ENCODE measurements around the gene MAP4K4.

Gene MAP4K4

DNA sequence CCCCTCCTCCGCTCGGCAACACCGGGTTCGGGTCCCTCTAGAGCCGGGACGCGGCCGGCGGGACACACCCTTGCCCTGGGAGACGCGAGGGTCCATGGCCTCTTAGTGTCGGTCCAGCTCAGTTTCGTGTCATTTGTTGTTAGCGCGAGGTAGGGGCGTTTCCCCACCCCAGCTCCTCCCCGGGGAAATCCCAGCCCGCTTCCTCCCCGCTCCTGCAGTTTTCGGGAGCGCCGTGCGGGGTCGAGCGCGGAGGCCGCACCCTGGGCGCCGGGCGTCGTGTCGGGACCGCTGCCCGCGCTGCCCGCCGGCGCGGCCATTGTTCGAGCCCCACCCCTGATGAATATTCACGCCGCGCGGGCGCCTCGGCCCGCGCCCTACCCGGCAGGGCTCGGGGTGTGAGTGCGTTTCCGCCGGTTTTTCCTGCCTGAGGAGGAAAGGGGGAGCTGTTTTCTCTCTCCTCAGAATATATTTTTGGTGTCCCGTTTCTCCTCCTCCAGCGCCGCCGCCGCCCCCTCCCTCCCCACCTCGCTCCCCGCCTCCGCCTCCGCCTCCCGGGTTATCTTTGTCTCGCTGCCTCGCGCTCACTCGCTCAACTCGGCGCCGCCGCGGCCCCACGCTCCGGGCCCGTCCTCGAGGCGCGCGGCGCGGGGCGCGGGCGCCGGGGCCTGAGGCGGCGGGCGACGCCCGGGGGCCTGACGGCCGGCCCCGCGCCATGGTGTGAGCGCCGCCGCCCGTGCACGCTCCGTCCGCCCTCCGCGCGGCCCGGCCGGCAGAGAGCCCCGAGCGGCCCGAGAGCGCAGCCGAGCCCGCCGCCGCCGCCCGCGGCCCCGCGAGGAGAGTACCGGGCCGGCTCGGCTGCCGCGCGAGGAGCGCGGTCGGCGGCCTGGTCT, at the start of gene MAP4K4:
MAP4K4 (plus strand) TSS at position 584 of the 890 bp plus-strand sequence. CDS start 374 bp downstream, outside the sequence.
- DNase-seq (ENCODE audit: low read depth in 2 of 2): peak; percentile 37 to 46

DNA sequence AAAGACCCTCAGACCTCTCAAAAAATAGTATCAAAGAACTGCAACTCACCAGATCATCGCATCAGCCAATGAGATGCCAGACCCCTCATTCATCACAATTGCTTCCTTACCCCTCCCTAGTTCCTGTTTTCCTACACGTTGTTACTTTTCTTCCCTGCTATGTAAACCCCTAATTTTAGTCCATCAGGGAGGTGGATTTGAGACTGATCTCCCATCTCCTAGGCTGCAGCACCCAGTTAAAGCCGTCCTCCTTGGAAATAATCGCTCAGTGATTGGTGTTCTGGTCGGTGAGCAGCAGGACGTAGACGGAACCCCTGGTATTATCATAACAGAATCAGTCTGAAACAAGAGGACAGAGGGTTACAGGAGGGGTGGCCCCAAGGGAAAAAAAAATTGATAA, 44.0 kb upstream of the MAP4K4 start:
- DNase-seq (ENCODE audit: low read depth in 2 of 2): no peak

DNA sequence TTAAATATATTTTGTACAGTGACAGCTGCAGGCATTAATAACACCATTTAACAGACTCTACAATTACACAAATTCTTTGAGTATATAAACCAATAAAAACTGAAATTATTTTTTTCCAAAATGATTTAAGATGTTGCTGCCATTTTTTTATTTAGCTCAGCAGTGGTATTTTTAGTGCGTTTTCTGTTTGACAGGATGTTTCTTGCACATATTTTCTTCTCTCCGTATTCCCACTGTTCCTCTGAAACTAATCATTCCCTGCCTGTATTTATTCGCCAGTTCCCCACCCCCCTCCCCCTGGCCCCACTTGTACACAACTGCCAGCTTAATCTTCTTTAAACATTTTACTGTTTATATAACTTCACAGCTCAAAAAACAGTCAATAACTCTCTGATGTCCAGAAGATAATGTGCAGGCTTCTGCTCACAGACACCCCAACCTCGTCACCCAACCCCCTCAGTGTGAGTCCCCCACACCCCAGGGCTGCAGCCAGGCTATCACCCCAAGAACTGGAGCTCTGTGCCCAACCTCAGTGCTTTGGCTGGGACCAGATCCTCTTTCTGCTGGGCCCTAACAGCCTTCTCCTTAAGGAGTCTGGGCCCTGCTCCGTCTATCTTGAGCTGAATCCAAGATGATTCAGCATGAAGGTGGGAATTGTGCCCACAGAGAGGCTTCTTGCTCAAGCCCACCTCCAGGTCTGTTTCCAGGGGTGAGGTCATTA, 41.6 kb upstream of the MAP4K4 start:
- no peak for DNase-seq (ENCODE audit: low read depth in 2 of 2)

DNA sequence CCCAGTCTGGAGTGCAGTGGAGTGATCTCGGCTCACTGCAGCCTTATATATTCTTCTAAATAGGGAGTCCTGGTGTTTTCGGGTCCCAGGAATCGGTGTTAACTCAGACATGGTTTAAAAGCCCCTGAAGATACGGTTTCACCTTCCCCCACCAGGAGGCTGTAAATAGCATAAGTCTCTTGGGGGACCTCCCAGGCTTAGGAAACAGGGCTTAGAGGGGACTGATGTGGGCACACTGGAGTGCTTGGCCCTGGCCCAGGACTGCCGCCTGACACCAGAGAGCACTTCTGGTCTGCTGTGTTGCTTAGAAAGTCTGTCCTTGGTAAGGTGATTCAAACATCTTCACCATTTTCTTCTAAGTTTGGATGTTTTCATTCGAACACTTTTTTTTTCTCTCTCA, 39.7 kb upstream of the MAP4K4 start:
- no peak for DNase-seq (ENCODE audit: low read depth in 2 of 2)

DNA sequence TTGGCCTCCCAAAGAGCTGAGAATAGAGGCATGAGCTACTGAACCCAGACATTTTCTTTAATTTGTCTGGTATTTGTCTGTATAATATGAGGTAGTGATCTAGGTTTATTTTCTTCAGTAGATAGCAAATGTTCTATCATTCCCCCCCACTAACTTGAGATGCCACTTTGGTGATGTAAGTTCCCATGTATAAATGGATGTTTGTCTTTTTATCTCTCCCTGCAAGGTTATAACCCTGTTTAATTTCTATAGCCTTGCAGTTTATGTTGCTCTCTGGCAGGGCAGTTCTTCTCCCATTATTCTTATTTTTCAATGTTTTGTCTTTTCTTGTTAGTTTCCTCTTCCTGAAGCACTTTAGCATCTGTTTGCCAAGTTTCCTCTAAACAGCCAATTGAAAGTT, 39.1 kb upstream of the MAP4K4 start:
- no peak for DNase-seq (ENCODE audit: low read depth in 2 of 2)

DNA sequence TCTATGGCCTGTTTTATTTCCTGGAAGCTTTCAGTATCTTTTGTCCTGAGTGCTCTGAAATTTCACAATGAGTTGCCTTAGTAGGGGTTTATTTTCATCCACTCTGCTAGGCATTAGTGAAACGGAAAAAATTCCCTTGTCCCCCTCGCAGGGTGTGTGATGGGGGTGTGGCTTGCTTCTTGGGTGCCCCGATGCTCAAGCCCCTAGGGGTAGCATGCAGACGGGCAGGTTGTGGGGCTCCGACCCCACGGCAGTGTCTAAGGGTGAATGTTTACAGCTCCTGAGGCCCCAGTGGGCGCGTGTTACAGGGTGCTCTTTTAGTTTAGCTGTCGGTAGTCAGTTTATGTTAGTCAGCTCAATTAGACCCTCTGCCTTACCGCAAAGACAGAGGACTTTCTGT, 32.2 kb upstream of the MAP4K4 start:
- DNase-seq (ENCODE audit: low read depth in 2 of 2): no peak

DNA sequence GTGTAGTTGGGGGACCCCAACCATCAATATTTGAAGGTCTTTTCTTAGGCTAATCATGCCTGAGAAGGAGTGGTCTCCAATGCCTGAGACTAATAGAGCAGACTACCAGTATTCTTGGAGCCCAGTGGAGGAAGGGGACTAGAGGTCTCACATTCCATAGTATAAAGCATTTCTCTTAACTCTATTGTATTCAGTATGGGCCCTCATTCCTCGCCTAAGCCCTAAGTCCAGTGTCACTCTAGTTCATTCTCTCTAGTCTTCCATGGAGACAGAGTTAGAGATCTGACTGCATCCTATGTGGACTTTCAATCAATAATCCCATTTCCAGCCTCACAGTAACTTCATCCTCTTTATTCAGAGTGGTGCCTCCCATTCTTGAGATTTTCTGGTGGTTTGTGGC, 29.7 kb upstream of the MAP4K4 start:
- no peak for DNase-seq (ENCODE audit: low read depth in 2 of 2)

DNA sequence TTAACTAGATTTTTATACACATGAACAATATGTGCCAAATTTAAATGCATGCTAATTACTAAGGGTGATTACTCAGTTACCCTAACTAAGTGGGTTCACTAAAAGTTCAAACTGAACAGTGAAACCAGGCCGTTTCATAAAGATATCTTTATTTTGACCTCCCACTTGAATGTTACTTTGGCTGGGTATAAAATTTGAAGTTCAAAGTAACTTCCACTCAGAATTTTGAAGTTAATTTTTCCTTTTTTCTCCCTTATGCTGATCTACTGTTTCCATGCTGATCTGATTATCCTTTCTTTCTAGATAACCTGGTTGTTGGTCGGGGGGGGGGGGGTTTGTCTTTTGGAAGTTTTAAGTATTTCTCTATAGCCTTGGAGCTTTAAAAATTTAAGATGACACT, 25.5 kb upstream of the MAP4K4 start:
- no peak for DNase-seq (ENCODE audit: low read depth in 2 of 2)

DNA sequence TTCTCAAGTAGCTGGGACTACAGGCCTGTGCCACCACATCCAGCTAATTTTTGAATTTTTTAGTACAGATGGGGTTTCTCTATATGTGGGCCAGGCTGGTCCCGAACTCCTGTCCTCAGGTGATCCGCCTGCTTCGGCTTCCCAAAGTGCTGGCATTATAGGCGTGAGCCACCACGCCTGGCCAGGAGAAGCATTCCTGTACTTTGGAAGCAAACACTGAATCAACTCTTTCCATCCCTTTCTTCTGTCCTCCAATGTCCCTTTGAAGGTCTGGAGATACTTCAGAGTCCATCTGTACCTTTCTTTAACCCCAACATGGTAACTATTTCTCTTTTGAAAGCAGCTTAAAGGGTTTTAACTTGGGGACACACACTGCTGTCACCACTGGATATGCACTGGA, 23.6 kb upstream of the MAP4K4 start:
- no peak for DNase-seq (ENCODE audit: low read depth in 2 of 2)

DNA sequence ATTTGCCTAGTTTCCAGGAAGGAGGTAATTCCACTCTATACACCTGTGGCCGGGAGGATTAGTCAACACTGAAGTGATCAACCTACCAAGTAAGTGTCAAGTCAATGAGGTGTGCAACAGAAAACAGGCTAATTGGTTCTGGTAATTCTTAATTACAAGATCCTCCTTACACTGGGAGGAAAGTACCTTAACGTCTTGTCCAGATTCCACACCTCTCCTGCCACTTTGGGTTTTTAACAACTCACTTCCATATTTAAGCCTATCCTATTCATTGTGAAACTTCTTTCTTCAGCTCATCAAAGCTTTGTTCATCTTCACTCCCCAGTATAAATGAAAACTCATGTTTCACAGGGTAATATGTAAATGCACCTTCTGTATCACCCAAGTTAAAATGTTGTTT, 22.0 kb upstream of the MAP4K4 start:
- no peak for DNase-seq (ENCODE audit: low read depth in 2 of 2)

DNA sequence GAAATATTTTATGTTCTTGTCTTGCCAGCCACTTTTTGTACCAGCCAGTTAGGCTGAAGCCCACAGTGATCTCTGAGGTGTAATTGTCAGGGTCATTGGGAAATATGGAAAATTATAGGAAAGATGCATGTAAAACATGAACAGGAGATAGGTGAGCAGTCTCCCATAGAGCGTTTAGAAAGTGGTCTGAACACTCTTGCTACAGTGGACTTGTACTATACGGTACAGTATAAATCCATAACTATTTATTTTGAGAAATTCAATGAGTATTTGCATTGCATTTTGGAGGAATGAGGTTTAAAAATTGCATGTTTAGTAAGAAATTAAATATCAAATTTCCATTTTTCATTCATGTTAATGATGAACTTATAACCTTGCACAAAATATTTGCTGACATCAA, 20.8 kb upstream of the MAP4K4 start:
- DNase-seq (ENCODE audit: low read depth in 2 of 2): no peak

DNA sequence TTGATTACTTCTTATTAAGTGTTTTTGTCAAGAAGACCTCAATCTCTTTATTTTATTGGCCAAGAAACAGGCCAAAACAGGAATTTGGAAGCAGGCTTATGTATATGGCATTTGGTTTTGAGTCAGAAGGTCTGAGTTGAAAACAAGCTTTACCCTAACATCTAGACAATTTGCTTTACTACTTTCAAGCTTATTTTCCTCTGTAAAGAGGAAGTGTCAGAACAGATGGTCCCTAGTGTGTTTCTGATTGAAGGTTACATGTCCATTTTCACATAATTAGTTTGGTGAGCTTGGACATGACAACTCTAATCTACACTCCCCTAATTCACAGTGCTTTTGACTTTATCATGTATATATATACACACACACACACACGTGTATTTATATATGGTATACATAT, 19.8 kb upstream of the MAP4K4 start:
- no peak for DNase-seq (ENCODE audit: low read depth in 2 of 2)

DNA sequence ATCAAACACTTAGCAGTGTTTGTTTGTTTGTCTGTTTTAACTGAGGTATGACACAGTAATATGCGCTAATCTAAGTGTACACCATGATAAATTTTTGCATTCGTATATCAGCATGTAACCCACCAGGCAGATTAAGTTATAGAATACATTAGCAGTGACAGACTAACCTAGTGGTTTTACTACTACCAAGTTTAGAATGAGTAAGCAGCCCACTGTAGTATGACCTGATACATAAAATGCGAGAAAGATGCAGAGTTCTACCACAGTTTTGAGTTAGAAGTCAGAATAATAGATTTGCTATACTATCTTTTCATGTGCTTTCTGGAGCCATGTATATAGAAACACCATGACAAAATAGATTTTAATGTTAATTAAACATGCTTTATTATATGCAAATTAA, 19.1 kb upstream of the MAP4K4 start:
- DNase-seq (ENCODE audit: low read depth in 2 of 2): no peak

DNA sequence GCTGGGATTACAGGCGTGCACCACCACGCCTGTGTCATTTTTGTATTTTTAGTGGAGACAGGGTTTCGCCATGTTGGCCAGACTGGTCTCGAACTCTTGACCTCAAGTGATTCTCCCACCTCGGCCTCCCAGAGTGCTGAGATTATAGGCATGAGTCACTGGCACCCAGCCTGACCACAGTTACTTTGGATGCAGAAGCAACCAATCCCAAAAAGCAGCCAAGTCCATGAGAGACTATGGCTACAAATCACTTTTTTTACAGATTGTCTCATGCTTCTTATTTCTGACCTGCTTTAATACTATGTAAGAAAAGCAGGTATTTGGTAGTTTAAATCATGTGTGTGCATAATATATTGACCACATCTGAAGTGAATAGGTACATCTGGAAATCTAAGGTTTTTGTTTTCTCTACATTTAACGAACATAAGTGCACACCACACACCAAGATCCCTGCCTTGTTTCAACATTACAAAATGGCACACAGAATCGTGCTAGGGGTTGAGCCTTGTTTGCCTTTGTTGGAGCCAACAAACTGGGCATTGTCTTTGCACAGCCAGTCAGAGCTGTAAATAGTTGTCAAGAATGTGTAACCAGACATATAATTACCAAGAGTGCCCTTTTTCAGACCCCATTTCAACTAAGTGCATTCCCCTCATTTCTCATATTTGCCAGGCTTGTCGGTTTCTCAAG, 18.3 kb upstream of the MAP4K4 start:
- DNase-seq (ENCODE audit: low read depth in 2 of 2): no peak

DNA sequence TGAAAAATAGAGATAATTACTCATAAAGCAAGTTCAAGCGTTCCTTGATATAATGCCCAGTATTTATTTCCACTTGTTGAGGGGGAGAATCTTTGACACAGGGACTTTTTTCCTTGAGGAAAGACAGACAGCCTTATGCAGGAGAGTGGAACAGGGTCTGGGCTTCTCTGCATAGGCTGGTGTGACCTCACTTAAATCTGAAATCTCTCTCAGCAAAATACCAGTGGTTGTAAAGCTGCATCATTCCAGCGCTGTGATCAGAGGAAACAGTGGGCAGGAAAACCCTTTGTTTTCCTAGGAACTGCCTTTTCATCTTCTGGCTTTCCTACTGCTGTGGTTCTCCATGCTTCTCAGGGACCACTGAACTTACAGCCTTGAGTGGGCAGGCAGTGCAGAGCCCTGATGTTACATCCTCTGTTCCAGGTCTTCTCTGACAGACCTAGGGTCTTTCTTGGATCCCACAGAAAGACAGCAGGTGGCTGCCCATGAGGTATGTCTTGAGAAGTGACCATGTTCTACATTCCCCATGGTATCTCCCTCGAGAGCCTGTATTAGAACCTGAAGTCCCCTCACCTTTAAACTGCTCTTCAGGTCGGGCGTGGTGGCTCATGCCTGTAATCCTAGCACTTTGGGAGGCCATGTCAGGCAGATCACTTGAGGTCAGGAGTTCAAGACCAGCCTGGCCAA, 17.6 kb upstream of the MAP4K4 start:
- DNase-seq (ENCODE audit: low read depth in 2 of 2): no peak

DNA sequence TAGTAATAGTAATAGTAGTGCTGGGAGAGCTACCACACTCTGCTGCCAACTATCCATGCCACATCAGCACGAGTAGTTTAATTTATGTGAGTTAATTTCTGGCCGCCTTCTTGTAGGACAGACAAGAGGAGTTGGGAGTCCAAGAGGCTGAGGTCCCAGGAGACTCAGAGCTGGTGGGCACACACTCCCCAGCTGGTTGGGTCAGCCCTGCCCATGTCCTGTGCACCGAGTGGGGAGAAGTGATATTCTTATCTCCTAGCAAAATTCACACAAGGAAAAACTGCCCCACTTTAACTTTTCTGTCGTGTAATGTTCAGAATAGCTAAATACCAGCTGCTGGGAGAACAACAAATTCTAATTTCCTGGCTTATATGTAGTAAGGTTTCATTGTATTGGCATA, 15.2 kb upstream of the MAP4K4 start:
- DNase-seq (ENCODE audit: low read depth in 2 of 2): no peak

DNA sequence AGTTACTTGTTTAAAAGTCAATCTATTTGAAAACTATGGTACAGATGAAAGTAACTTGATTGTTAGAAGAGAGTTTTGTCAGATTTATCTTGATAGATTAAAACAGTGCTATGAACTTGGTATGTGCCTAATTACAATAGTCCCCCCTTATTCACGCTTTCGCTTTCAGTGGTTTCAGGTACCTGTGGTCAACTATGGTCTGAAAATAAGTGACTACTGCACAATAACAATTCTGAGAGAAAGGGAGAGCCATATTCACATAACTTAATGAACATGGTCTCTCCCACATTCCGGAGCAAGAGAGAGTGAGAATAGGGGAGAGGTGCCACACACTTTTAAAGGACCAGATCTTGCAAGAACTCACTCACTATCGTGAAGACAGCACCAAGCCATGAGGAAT, 13.2 kb upstream of the MAP4K4 start:
- DNase-seq (ENCODE audit: low read depth in 2 of 2): no peak

DNA sequence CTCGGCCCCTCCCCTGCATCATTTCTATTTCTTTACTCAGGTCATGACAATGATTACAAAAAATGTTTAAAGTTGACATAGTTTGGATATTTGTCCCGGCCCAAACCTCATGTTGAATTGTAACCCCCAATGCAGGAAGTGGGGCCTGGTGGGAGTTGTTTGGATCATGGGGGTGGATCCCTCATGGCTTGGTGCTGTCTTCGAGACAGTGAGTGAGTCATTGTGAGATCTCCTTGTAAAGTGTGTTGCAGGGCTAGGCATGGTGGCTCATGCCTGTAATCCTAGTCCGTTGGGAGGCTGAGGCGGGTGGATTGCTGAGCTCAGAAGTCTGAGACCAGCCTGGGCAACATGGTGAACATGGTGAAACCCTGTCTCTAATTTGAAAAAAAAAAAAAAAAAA, 9.2 kb upstream of the MAP4K4 start:
- DNase-seq (ENCODE audit: low read depth in 2 of 2): no peak

DNA sequence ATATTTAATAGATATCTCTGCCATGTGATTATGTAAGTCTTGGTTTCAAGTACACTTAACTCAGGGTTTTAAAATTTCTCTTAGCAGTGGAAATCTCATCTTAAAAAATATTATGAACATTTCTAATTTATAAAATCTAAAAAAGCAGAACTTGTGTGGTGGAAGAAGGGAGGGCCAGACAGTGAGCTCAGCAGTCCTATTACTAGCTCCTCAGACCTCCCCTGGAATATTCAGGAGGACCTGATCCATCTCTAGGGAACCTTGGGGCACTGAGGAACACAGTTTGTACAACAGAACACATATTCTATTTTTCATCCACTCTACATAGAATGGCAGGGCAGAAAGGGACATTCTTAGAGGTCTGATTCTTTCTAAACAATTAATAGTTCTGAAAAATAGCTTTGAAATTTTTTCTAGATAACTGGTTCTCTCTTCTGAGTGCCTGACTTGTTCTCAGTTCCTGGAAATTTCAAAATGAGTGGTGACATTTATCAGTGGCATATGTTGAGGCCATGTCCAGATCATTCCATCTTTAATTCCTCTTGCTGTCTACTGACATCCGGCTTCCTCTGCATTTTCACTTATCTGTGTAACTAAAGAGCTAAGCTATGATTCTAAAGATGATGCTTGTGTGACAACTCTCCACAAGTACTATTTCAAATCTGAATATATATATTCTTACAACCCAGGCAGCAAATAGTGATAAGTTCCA, 8.2 kb upstream of the MAP4K4 start:
- DNase-seq (ENCODE audit: low read depth in 2 of 2): no peak

DNA sequence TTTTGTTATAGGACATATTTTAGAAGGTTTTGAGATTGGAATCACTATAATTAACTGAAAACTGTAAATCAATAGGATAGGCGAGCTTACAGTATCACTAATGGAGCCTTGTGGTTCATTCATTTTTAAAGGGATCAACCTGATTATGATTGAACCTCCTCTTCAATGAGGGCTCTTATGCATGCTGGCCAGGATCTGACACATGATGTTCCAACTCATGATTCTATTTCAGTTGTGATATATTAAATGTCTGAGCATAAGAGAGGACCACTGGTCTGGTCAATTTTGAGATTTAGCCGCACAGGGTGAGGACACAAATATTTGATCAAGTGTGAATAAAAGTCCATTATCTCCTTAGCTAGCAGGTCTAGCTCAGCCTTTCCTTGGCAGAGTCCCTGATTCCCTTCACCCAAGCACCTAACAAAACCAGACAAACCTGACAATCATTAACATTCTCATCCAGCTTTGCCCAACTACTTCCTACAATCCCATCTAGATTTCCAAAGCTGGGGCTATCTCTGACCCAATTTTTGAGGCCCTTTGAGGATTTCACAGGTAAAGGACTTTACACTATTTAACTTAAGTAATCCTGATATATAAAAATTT, 6.9 kb upstream of the MAP4K4 start:
- DNase-seq (ENCODE audit: low read depth in 2 of 2): no peak

DNA sequence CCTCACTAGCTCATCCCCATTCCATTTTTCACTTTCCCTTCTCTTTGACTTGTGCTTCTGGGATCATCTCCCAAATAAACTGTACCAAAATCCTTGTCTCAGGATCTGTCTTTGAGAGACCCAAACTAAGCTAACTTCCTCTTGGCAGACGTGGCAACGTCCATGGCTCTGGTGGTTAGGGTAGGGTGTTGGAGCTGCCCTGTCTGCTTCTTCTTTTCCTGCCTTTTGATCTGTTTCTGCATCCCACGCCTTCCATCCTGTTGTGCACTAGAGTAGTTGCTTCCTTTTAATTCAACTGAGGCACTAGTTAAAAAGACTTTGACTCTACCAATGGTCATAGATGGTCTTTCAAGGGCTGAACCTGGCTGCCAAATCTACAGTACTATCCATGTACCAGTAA, 5.5 kb upstream of the MAP4K4 start:
- no peak for DNase-seq (ENCODE audit: low read depth in 2 of 2)
